NB4 (cell line): ENCODE measurements around the gene DPYD.

Experiments used
- CTCF ChIP-seq: IDR thresholded peaks from one replicate; pipeline ENCODE4 v1.5.1; 2012; ENCODE audit warnings: low read depth, low read length
- MAX ChIP-seq: IDR thresholded peaks from 2 replicates; pipeline ENCODE4 v1.6.1; 2011; ENCODE audit warnings: low read depth, low read length
- MYC ChIP-seq: IDR thresholded peaks from 2 replicates; pipeline ENCODE4 v1.6.1; 2011; ENCODE audit warnings: low read depth, low read length
- POLR2A ChIP-seq: IDR thresholded peaks from 2 replicates; pipeline ENCODE4 v1.6.1; 2011; ENCODE audit warnings: mild to moderate bottlenecking; ENCODE audit not compliant: insufficient read length; ENCODE audit errors: extremely low read depth

- TF ChIP-seq CTCF (no peak), POLR2A (no peak), MAX (no peak), MYC (no peak)
Observed at GRCh38 chr1:97570691-97571090, 350.1 kb downstream of the DPYD start.
